ENCODE data around the gene RGPD6. TPM values are rescaled to one million over a fixed set of nuclear protein-coding genes. Genes with fewer than 3 reads are reported as not detected.
"Not testable (repeated sequence)": the region's sequence is repeated elsewhere in the genome, so short reads cannot be mapped to it uniquely, and the experiment has no call there.

Gene RGPD6
- polyA plus RNA-seq, 1 donor (not counting 4 experiments of a cell fraction or from before 2014, with no cell fraction given), result 15.6 TPM

- H3K36me3 ChIP-seq (ENCODE audit: control insufficient read depth in 2 of 2, extremely low read depth in 1 of 2, insufficient read depth in 2 of 2, low read length in 2 of 2); H3K9me1 ChIP-seq (ENCODE audit: control insufficient read depth, extremely low read depth, insufficient read depth, low read length); H3K9ac ChIP-seq (ENCODE audit: control insufficient read depth, extremely low read depth, insufficient read depth, low read length); H3K79me2 ChIP-seq (ENCODE audit: control insufficient read depth, insufficient read depth, low read length); H4K20me1 ChIP-seq (ENCODE audit: control insufficient read depth, extremely low read depth, insufficient read depth, low read length); H3K9me3 ChIP-seq (ENCODE audit: control insufficient read depth, low read depth, low read length); H2AFZ ChIP-seq (ENCODE audit: control insufficient read depth, low read length); H3K4me2 ChIP-seq (ENCODE audit: control insufficient read depth, extremely low read depth, insufficient read depth, low read depth, low read length); H3K4me3 ChIP-seq (ENCODE audit: control insufficient read depth in 2 of 3, extremely low read depth in 1 of 3, insufficient read depth in 2 of 3, low read depth in 1 of 3, low read length in 3 of 3); DNase-seq (ENCODE audit: low read depth, low spot score); FAIRE-seq; H3K4me1 ChIP-seq (ENCODE audit: control insufficient read depth, extremely low read depth, insufficient read depth, low read length); H3K27ac ChIP-seq (ENCODE audit: control insufficient read depth, insufficient read depth, low read length); H3K27me3 ChIP-seq (ENCODE audit: control insufficient read depth, extremely low read depth, insufficient read depth, low read length); dilution Hi-C loops (cut with MboI; ENCODE audit: extremely low pct_ligation_motif_present, low sequenced_read_pairs): not testable (repeated sequence)
These were observed 25.1 kb upstream of the RGPD6 start for GRCh38 chr2:110602139-110602538.

GRCh38 chr2:110591973-110592372 lies 15.0 kb upstream of the RGPD6 start:
- DNase-seq (ENCODE audit: low read depth, low spot score); FAIRE-seq; H3K4me1 ChIP-seq (ENCODE audit: control insufficient read depth, extremely low read depth, insufficient read depth, low read length); H4K20me1 ChIP-seq (ENCODE audit: control insufficient read depth, extremely low read depth, insufficient read depth, low read length); dilution Hi-C loops (cut with MboI; ENCODE audit: extremely low pct_ligation_motif_present, low sequenced_read_pairs); H2AFZ ChIP-seq (ENCODE audit: control insufficient read depth, low read length); H3K36me3 ChIP-seq (ENCODE audit: control insufficient read depth in 2 of 2, extremely low read depth in 1 of 2, insufficient read depth in 2 of 2, low read length in 2 of 2); H3K79me2 ChIP-seq (ENCODE audit: control insufficient read depth, insufficient read depth, low read length); H3K27me3 ChIP-seq (ENCODE audit: control insufficient read depth, extremely low read depth, insufficient read depth, low read length); H3K9me3 ChIP-seq (ENCODE audit: control insufficient read depth, low read depth, low read length); H3K9ac ChIP-seq (ENCODE audit: control insufficient read depth, extremely low read depth, insufficient read depth, low read length); H3K4me3 ChIP-seq (ENCODE audit: control insufficient read depth in 2 of 3, extremely low read depth in 1 of 3, insufficient read depth in 2 of 3, low read depth in 1 of 3, low read length in 3 of 3); H3K4me2 ChIP-seq (ENCODE audit: control insufficient read depth, extremely low read depth, insufficient read depth, low read depth, low read length); H3K9me1 ChIP-seq (ENCODE audit: control insufficient read depth, extremely low read depth, insufficient read depth, low read length); H3K27ac ChIP-seq (ENCODE audit: control insufficient read depth, insufficient read depth, low read length): not testable (repeated sequence)

- H3K36me3 ChIP-seq (ENCODE audit: control insufficient read depth in 2 of 2, extremely low read depth in 1 of 2, insufficient read depth in 2 of 2, low read length in 2 of 2); H2AFZ ChIP-seq (ENCODE audit: control insufficient read depth, low read length); H3K9ac ChIP-seq (ENCODE audit: control insufficient read depth, extremely low read depth, insufficient read depth, low read length); H3K4me1 ChIP-seq (ENCODE audit: control insufficient read depth, extremely low read depth, insufficient read depth, low read length); H3K79me2 ChIP-seq (ENCODE audit: control insufficient read depth, insufficient read depth, low read length); FAIRE-seq; DNase-seq (ENCODE audit: low read depth, low spot score); H3K4me3 ChIP-seq (ENCODE audit: control insufficient read depth in 2 of 3, extremely low read depth in 1 of 3, insufficient read depth in 2 of 3, low read depth in 1 of 3, low read length in 3 of 3); H3K4me2 ChIP-seq (ENCODE audit: control insufficient read depth, extremely low read depth, insufficient read depth, low read depth, low read length); H4K20me1 ChIP-seq (ENCODE audit: control insufficient read depth, extremely low read depth, insufficient read depth, low read length); H3K9me3 ChIP-seq (ENCODE audit: control insufficient read depth, low read depth, low read length); H3K27me3 ChIP-seq (ENCODE audit: control insufficient read depth, extremely low read depth, insufficient read depth, low read length); H3K9me1 ChIP-seq (ENCODE audit: control insufficient read depth, extremely low read depth, insufficient read depth, low read length); dilution Hi-C loops (cut with MboI; ENCODE audit: extremely low pct_ligation_motif_present, low sequenced_read_pairs); H3K27ac ChIP-seq (ENCODE audit: control insufficient read depth, insufficient read depth, low read length): not testable (repeated sequence)
These were observed 12.8 kb upstream of the RGPD6 start for GRCh38 chr2:110589677-110590330.

- dilution Hi-C loops (cut with MboI; ENCODE audit: extremely low pct_ligation_motif_present, low sequenced_read_pairs); H3K9me3 ChIP-seq (ENCODE audit: control insufficient read depth, low read depth, low read length); FAIRE-seq: not testable (repeated sequence)
These were observed 11.5 kb upstream of the RGPD6 start for GRCh38 chr2:110588520-110588919.

GRCh38 chr2:110579216-110579965 lies 2.4 kb upstream of the RGPD6 start:
- H3K27me3 ChIP-seq (ENCODE audit: control insufficient read depth, extremely low read depth, insufficient read depth, low read length); H3K27ac ChIP-seq (ENCODE audit: control insufficient read depth, insufficient read depth, low read length); H4K20me1 ChIP-seq (ENCODE audit: control insufficient read depth, extremely low read depth, insufficient read depth, low read length); FAIRE-seq; dilution Hi-C loops (cut with MboI; ENCODE audit: extremely low pct_ligation_motif_present, low sequenced_read_pairs); H3K9me3 ChIP-seq (ENCODE audit: control insufficient read depth, low read depth, low read length); H3K9ac ChIP-seq (ENCODE audit: control insufficient read depth, extremely low read depth, insufficient read depth, low read length); H3K79me2 ChIP-seq (ENCODE audit: control insufficient read depth, insufficient read depth, low read length); H3K36me3 ChIP-seq (ENCODE audit: control insufficient read depth in 2 of 2, extremely low read depth in 1 of 2, insufficient read depth in 2 of 2, low read length in 2 of 2); H3K4me2 ChIP-seq (ENCODE audit: control insufficient read depth, extremely low read depth, insufficient read depth, low read depth, low read length); H3K4me1 ChIP-seq (ENCODE audit: control insufficient read depth, extremely low read depth, insufficient read depth, low read length); H3K4me3 ChIP-seq (ENCODE audit: control insufficient read depth in 2 of 3, extremely low read depth in 1 of 3, insufficient read depth in 2 of 3, low read depth in 1 of 3, low read length in 3 of 3); H3K9me1 ChIP-seq (ENCODE audit: control insufficient read depth, extremely low read depth, insufficient read depth, low read length); H2AFZ ChIP-seq (ENCODE audit: control insufficient read depth, low read length); DNase-seq (ENCODE audit: low read depth, low spot score): not testable (repeated sequence)

More at GRCh38 chr2:110588520-110588919, 11.5 kb upstream of the RGPD6 start:
- not testable (repeated sequence) for DNase-seq (ENCODE audit: low read depth, low spot score); H3K27ac ChIP-seq (ENCODE audit: control insufficient read depth, insufficient read depth, low read length); H3K27me3 ChIP-seq (ENCODE audit: control insufficient read depth, extremely low read depth, insufficient read depth, low read length); H3K79me2 ChIP-seq (ENCODE audit: control insufficient read depth, insufficient read depth, low read length); H3K36me3 ChIP-seq (ENCODE audit: control insufficient read depth in 2 of 2, extremely low read depth in 1 of 2, insufficient read depth in 2 of 2, low read length in 2 of 2); H3K9me1 ChIP-seq (ENCODE audit: control insufficient read depth, extremely low read depth, insufficient read depth, low read length); H3K4me2 ChIP-seq (ENCODE audit: control insufficient read depth, extremely low read depth, insufficient read depth, low read depth, low read length); H3K9ac ChIP-seq (ENCODE audit: control insufficient read depth, extremely low read depth, insufficient read depth, low read length); H2AFZ ChIP-seq (ENCODE audit: control insufficient read depth, low read length); H4K20me1 ChIP-seq (ENCODE audit: control insufficient read depth, extremely low read depth, insufficient read depth, low read length); H3K4me3 ChIP-seq (ENCODE audit: control insufficient read depth in 2 of 3, extremely low read depth in 1 of 3, insufficient read depth in 2 of 3, low read depth in 1 of 3, low read length in 3 of 3); H3K4me1 ChIP-seq (ENCODE audit: control insufficient read depth, extremely low read depth, insufficient read depth, low read length)
